ENCODE measurements around the gene RFX3.

RFX3 gene

DNA sequence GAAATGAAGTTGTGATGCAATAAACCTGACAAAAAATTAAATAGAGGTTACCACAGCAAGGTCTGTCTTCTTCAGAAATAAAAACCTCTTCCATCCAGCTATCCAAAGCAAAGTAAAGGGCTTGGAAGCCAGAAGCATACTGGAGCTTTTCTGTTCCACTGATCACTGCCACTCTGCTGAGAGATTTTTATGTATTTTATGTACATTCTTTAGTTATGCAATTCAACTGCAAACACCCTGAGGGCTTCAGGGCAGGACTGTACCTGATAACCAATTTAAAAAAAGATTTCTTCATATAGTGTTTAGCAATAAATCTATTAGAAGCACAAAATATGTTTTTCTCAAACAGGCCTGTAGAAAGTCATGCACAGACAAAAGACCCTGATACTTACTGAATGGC, 355.0 kb downstream of the RFX3 start:
- CTCF ChIA-PET: interaction anchor here (0.6 to 0.7 kb wide), 2 partner anchors 311 to 313 kb away, joined by 3 to 5 read pairs; no protein-coding TSS in a partner anchor
- Histone ChIP-seq H3K27ac (ENCODE audit: extremely low read depth, low read depth, low read length) (no peak overlapping the region), H3K4me1 (ENCODE audit: control insufficient read depth, insufficient read depth, low read length) (no peaks in the 10 kb centered on the region), H3K36me3 (ENCODE audit: control insufficient read depth in 2 of 2, insufficient read depth in 1 of 2, low read length in 2 of 2) (no peaks in the 10 kb centered on the region), H3K9me3 (ENCODE audit: control insufficient read depth, insufficient read depth, low read depth, low read length) (no peaks in the 10 kb centered on the region), H3K4me3 (ENCODE audit: low read depth, low read length) (no peak overlapping the region)
- POLR2A ChIA-PET: no interaction called here
- TF ChIP-seq, protein P1, sequence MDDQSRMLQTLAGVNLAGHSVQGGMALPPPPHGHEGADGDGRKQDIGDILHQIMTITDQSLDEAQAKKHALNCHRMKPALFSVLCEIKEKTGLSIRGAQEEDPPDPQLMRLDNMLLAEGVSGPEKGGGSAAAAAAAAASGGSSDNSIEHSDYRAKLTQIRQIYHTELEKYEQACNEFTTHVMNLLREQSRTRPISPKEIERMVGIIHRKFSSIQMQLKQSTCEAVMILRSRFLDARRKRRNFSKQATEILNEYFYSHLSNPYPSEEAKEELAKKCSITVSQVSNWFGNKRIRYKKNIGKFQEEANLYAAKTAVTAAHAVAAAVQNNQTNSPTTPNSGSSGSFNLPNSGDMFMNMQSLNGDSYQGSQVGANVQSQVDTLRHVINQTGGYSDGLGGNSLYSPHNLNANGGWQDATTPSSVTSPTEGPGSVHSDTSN (CRISPR knock-in tag; IDR thresholded peaks at IDR 0.05): no peak
- no peak for TF ChIP-seq ZNF48 (tag by site-specific recombination; IDR thresholded peaks at IDR 0.05)
- TF ChIP-seq, protein P2, sequence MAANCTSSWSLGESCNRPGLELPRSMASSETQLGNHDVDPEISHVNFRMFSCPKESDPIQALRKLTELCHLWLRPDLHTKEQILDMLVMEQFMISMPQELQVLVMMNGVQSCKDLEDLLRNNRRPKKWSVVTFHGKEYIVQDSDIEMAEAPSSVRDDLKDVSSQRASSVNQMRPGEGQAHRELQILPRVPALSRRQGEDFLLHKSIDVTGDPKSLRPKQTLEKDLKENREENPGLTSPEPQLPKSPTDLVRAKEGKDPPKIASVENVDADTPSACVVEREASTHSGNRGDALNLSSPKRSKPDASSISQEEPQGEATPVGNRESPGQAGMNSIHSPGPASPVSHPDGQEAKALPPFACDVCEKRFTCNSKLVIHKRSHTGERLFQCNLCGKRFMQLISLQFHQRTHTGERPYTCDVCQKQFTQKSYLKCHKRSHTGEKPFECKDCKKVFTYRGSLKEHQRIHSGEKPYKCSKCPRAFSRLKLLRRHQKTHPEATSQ (tag by site-specific recombination; IDR thresholded peaks at IDR 0.05): no peak
- TF ChIP-seq ZNF239 (tag by site-specific recombination; IDR thresholded peaks at IDR 0.05): no peak
- TF ChIP-seq, protein P3, sequence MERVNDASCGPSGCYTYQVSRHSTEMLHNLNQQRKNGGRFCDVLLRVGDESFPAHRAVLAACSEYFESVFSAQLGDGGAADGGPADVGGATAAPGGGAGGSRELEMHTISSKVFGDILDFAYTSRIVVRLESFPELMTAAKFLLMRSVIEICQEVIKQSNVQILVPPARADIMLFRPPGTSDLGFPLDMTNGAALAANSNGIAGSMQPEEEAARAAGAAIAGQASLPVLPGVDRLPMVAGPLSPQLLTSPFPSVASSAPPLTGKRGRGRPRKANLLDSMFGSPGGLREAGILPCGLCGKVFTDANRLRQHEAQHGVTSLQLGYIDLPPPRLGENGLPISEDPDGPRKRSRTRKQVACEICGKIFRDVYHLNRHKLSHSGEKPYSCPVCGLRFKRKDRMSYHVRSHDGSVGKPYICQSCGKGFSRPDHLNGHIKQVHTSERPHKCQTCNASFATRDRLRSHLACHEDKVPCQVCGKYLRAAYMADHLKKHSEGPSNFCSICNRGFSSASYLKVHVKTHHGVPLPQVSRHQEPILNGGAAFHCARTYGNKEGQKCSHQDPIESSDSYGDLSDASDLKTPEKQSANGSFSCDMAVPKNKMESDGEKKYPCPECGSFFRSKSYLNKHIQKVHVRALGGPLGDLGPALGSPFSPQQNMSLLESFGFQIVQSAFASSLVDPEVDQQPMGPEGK (tag by site-specific recombination; IDR thresholded peaks at IDR 0.05): no peak
- no peak for TF ChIP-seq ZNF302 (tag by site-specific recombination; IDR thresholded peaks at IDR 0.05; ENCODE audit: low read depth)
- TF ChIP-seq, protein P4, sequence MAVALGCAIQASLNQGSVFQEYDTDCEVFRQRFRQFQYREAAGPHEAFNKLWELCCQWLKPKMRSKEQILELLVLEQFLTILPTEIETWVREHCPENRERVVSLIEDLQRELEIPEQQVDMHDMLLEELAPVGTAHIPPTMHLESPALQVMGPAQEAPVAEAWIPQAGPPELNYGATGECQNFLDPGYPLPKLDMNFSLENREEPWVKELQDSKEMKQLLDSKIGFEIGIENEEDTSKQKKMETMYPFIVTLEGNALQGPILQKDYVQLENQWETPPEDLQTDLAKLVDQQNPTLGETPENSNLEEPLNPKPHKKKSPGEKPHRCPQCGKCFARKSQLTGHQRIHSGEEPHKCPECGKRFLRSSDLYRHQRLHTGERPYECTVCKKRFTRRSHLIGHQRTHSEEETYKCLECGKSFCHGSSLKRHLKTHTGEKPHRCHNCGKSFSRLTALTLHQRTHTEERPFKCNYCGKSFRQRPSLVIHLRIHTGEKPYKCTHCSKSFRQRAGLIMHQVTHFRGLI (tag by site-specific recombination; IDR thresholded peaks at IDR 0.05): no peak
- TF ChIP-seq GLI4 (tag by site-specific recombination; IDR thresholded peaks at IDR 0.05): no peak
- TF ChIP-seq, protein P5, sequence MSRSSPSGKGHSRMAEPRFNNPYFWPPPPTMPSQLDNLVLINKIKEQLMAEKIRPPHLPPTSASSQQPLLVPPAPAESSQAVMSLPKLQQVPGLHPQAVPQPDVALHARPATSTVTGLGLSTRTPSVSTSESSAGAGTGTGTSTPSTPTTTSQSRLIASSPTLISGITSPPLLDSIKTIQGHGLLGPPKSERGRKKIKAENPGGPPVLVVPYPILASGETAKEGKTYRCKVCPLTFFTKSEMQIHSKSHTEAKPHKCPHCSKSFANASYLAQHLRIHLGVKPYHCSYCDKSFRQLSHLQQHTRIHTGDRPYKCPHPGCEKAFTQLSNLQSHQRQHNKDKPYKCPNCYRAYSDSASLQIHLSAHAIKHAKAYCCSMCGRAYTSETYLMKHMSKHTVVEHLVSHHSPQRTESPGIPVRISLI (tag by site-specific recombination; IDR thresholded peaks at IDR 0.05): no peak
- TF ChIP-seq, protein P6, sequence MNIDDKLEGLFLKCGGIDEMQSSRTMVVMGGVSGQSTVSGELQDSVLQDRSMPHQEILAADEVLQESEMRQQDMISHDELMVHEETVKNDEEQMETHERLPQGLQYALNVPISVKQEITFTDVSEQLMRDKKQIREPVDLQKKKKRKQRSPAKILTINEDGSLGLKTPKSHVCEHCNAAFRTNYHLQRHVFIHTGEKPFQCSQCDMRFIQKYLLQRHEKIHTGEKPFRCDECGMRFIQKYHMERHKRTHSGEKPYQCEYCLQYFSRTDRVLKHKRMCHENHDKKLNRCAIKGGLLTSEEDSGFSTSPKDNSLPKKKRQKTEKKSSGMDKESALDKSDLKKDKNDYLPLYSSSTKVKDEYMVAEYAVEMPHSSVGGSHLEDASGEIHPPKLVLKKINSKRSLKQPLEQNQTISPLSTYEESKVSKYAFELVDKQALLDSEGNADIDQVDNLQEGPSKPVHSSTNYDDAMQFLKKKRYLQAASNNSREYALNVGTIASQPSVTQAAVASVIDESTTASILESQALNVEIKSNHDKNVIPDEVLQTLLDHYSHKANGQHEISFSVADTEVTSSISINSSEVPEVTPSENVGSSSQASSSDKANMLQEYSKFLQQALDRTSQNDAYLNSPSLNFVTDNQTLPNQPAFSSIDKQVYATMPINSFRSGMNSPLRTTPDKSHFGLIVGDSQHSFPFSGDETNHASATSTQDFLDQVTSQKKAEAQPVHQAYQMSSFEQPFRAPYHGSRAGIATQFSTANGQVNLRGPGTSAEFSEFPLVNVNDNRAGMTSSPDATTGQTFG (tag by site-specific recombination; IDR thresholded peaks at IDR 0.05; ENCODE audit: borderline replicate concordance): no peak
- no peak for TF ChIP-seq ZNF292 (tag by site-specific recombination; IDR thresholded peaks at IDR 0.05; ENCODE audit: borderline replicate concordance, low read depth)
- no peak for TF ChIP-seq ZBTB1 (tag by site-specific recombination; IDR thresholded peaks at IDR 0.05)
- no peak for TF ChIP-seq ZNF266 (tag by site-specific recombination; IDR thresholded peaks at IDR 0.05; ENCODE audit: low read depth)
